ENCODE measurements around the gene NRCAM.

Gene NRCAM

GRCh38 chr7:108427766-108428165 lies 28.5 kb downstream of the NRCAM start:
- Histone ChIP-seq H3K9me3 (ENCODE audit: control insufficient read depth, low read length) (no peaks in the 10 kb centered on the region), H3K27me3 (ENCODE audit: control insufficient read depth in 1 of 2, insufficient read depth in 1 of 2, low read length in 2 of 2) (peaks cover 14 to 22% of the 10 kb centered on the region in 2 experiments), H3K14ac (ENCODE audit: low read length in 2 of 2) (no peak overlapping the region), H2BK15ac (ENCODE audit: low read depth, poor library complexity, severe bottlenecking) (no peak overlapping the region), H4K8ac (ENCODE audit: low read length) (no peak overlapping the region), H2BK120ac (ENCODE audit: low read depth, low read length) (no peak overlapping the region), H3K4me2 (ENCODE audit: low read length, poor library complexity, severe bottlenecking) (no peak overlapping the region), H3K36me3 (ENCODE audit: control insufficient read depth in 1 of 2, insufficient read depth in 2 of 2, low read depth in 1 of 2, low read length in 2 of 2) (no peaks in the 10 kb centered on the region), H3K27ac (ENCODE audit: low read length, poor library complexity, severe bottlenecking) (no peak overlapping the region), H2BK5ac (ENCODE audit: low read depth, low read length, poor library complexity, severe bottlenecking) (no peak overlapping the region), H3K9ac (ENCODE audit: low read length) (no peak overlapping the region), H3K4me1 (ENCODE audit: control insufficient read depth, insufficient read depth, low read depth, low read length) (no peaks in the 10 kb centered on the region), H3K79me1 (replicated peaks; ENCODE audit: low read length, poor library complexity, severe bottlenecking) (no peaks in the 10 kb centered on the region), H2AFZ (ENCODE audit: low read depth, low read length) (no peak overlapping the region), H2BK12ac (ENCODE audit: low read length in 2 of 2) (no peak overlapping the region), H2AK5ac (ENCODE audit: low read length, severe bottlenecking) (no peak overlapping the region), H3K23ac (ENCODE audit: low read length in 2 of 2) (no peak overlapping the region), H3K4ac (ENCODE audit: low read depth in 1 of 2, low read length in 2 of 2) (no peak overlapping the region), H4K91ac (ENCODE audit: low read length) (no peak overlapping the region), H3K4me3 (ENCODE audit: insufficient read depth in 1 of 2, low read depth in 1 of 2, low read length in 2 of 2) (no peak overlapping the region), H3K18ac (ENCODE audit: low read depth in 1 of 2, low read length in 2 of 2) (no peak overlapping the region)
- no peak for DNase-seq
- no CpG with 5 or more reads among the region's 1 CpG for WGBS

GRCh38 chr7:108425714-108426275 lies 30.4 kb downstream of the NRCAM start:
- H2BK12ac ChIP-seq (ENCODE audit: low read length in 2 of 2): no peak overlapping the region
- H3K23ac ChIP-seq (ENCODE audit: low read length in 2 of 2): no peak overlapping the region
- no peak overlapping the region for H3K4me3 ChIP-seq (ENCODE audit: insufficient read depth in 1 of 2, low read depth in 1 of 2, low read length in 2 of 2)
- H2BK120ac ChIP-seq (ENCODE audit: low read depth, low read length): no peak overlapping the region
- no peak overlapping the region for H3K18ac ChIP-seq (ENCODE audit: low read depth in 1 of 2, low read length in 2 of 2)
- H4K91ac ChIP-seq (ENCODE audit: low read length): no peak overlapping the region
- no peak overlapping the region for H2AK5ac ChIP-seq (ENCODE audit: low read length, severe bottlenecking)
- no peak overlapping the region for H2BK5ac ChIP-seq (ENCODE audit: low read depth, low read length, poor library complexity, severe bottlenecking)
- DNase-seq: no peak
- no peak overlapping the region for H3K14ac ChIP-seq (ENCODE audit: low read length in 2 of 2)
- peaks cover 15 to 31% of the 10 kb centered on the region in 2 experiments for H3K27me3 ChIP-seq (ENCODE audit: control insufficient read depth in 1 of 2, insufficient read depth in 1 of 2, low read length in 2 of 2)
- no peak overlapping the region for H2AFZ ChIP-seq (ENCODE audit: low read depth, low read length)
- no peak overlapping the region for H3K27ac ChIP-seq (ENCODE audit: low read length, poor library complexity, severe bottlenecking)
- no peaks in the 10 kb centered on the region for H3K79me1 ChIP-seq (replicated peaks; ENCODE audit: low read length, poor library complexity, severe bottlenecking)
- no peak overlapping the region for H4K8ac ChIP-seq (ENCODE audit: low read length)
- H3K36me3 ChIP-seq (ENCODE audit: control insufficient read depth in 1 of 2, insufficient read depth in 2 of 2, low read depth in 1 of 2, low read length in 2 of 2): no peaks in the 10 kb centered on the region
- WGBS: 0% methylated on average over 1 of the region's 2 CpGs
- H3K9me3 ChIP-seq (ENCODE audit: control insufficient read depth, low read length): no peaks in the 10 kb centered on the region
- no peak overlapping the region for H2BK15ac ChIP-seq (ENCODE audit: low read depth, poor library complexity, severe bottlenecking)
- no peak overlapping the region for H3K4ac ChIP-seq (ENCODE audit: low read depth in 1 of 2, low read length in 2 of 2)
- no peaks in the 10 kb centered on the region for H3K4me1 ChIP-seq (ENCODE audit: control insufficient read depth, insufficient read depth, low read depth, low read length)
- H3K4me2 ChIP-seq (ENCODE audit: low read length, poor library complexity, severe bottlenecking): no peak overlapping the region
- H3K9ac ChIP-seq (ENCODE audit: low read length): no peak overlapping the region

DNA sequence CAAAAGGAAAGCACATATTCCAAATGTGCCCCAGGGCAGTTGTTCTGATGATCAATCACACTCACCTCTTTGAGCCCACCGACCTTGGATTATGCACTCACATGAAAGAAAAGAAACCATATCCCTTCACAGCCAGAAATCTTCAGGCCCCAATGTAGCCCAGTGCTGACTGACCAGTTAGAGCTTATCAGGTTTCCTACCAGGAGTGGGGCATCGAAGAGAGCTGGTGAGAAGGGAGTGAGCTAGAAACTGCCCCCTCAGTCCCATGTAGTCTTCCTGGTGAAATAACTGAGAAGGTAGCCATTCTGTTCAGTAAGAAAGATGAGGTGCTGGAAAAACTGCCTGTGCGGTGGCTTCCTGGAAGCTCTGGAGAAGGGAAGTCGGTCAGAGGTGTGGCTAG lies 32.2 kb downstream of the NRCAM start:
- Histone ChIP-seq H2BK15ac (ENCODE audit: low read depth, poor library complexity, severe bottlenecking) (no peak overlapping the region), H3K79me1 (replicated peaks; ENCODE audit: low read length, poor library complexity, severe bottlenecking) (no peaks in the 10 kb centered on the region), H3K27ac (ENCODE audit: low read length, poor library complexity, severe bottlenecking) (no peak overlapping the region), H3K27me3 (ENCODE audit: control insufficient read depth in 1 of 2, insufficient read depth in 1 of 2, low read length in 2 of 2) (peaks cover 15 to 25% of the 10 kb centered on the region in 2 experiments), H2AFZ (ENCODE audit: low read depth, low read length) (no peak overlapping the region), H3K4ac (ENCODE audit: low read depth in 1 of 2, low read length in 2 of 2) (no peak overlapping the region), H3K14ac (ENCODE audit: low read length in 2 of 2) (no peak overlapping the region), H2BK5ac (ENCODE audit: low read depth, low read length, poor library complexity, severe bottlenecking) (no peak overlapping the region), H3K4me3 (ENCODE audit: insufficient read depth in 1 of 2, low read depth in 1 of 2, low read length in 2 of 2) (no peak overlapping the region), H3K23ac (ENCODE audit: low read length in 2 of 2) (no peak overlapping the region), H2BK12ac (ENCODE audit: low read length in 2 of 2) (no peak overlapping the region), H3K4me2 (ENCODE audit: low read length, poor library complexity, severe bottlenecking) (no peak overlapping the region), H2AK5ac (ENCODE audit: low read length, severe bottlenecking) (no peak overlapping the region), H4K8ac (ENCODE audit: low read length) (no peak overlapping the region), H3K36me3 (ENCODE audit: control insufficient read depth in 1 of 2, insufficient read depth in 2 of 2, low read depth in 1 of 2, low read length in 2 of 2) (no peaks in the 10 kb centered on the region), H3K18ac (ENCODE audit: low read depth in 1 of 2, low read length in 2 of 2) (no peak overlapping the region), H3K9ac (ENCODE audit: low read length) (no peak overlapping the region), H3K4me1 (ENCODE audit: control insufficient read depth, insufficient read depth, low read depth, low read length) (no peaks in the 10 kb centered on the region), H2BK120ac (ENCODE audit: low read depth, low read length) (no peak overlapping the region), H4K91ac (ENCODE audit: low read length) (no peak overlapping the region), H3K9me3 (ENCODE audit: control insufficient read depth, low read length) (no peaks in the 10 kb centered on the region)
- no peak for DNase-seq
- WGBS: 93% methylated on average over 4 of the region's 4 CpGs

- no peak for DNase-seq
- WGBS: 74% methylated on average over 4 of the region's 5 CpGs
These were observed 32.9 kb downstream of the NRCAM start for GRCh38 chr7:108423089-108423989.

More at GRCh38 chr7:108423089-108423989, 32.9 kb downstream of the NRCAM start:
- Histone ChIP-seq H3K23ac (ENCODE audit: low read length in 2 of 2) (no peak overlapping the region), H3K4me2 (ENCODE audit: low read length, poor library complexity, severe bottlenecking) (no peak overlapping the region), H3K9ac (ENCODE audit: low read length) (no peak overlapping the region), H2AK5ac (ENCODE audit: low read length, severe bottlenecking) (no peak overlapping the region), H2AFZ (ENCODE audit: low read depth, low read length) (no peak overlapping the region), H3K79me1 (replicated peaks; ENCODE audit: low read length, poor library complexity, severe bottlenecking) (no peaks in the 10 kb centered on the region), H3K4me3 (ENCODE audit: insufficient read depth in 1 of 2, low read depth in 1 of 2, low read length in 2 of 2) (no peak overlapping the region), H4K91ac (ENCODE audit: low read length) (no peak overlapping the region), H3K27me3 (ENCODE audit: control insufficient read depth in 1 of 2, insufficient read depth in 1 of 2, low read length in 2 of 2) (peaks cover 15 to 25% of the 10 kb centered on the region in 2 experiments), H3K18ac (ENCODE audit: low read depth in 1 of 2, low read length in 2 of 2) (no peak overlapping the region), H3K9me3 (ENCODE audit: control insufficient read depth, low read length) (no peaks in the 10 kb centered on the region), H4K8ac (ENCODE audit: low read length) (no peak overlapping the region), H2BK15ac (ENCODE audit: low read depth, poor library complexity, severe bottlenecking) (no peak overlapping the region), H2BK5ac (ENCODE audit: low read depth, low read length, poor library complexity, severe bottlenecking) (no peak overlapping the region), H3K4me1 (ENCODE audit: control insufficient read depth, insufficient read depth, low read depth, low read length) (no peaks in the 10 kb centered on the region), H3K4ac (ENCODE audit: low read depth in 1 of 2, low read length in 2 of 2) (no peak overlapping the region), H3K36me3 (ENCODE audit: control insufficient read depth in 1 of 2, insufficient read depth in 2 of 2, low read depth in 1 of 2, low read length in 2 of 2) (no peaks in the 10 kb centered on the region), H3K14ac (ENCODE audit: low read length in 2 of 2) (no peak overlapping the region), H3K27ac (ENCODE audit: low read length, poor library complexity, severe bottlenecking) (no peak overlapping the region), H2BK12ac (ENCODE audit: low read length in 2 of 2) (no peak overlapping the region), H2BK120ac (ENCODE audit: low read depth, low read length) (no peak overlapping the region)
